ENCODE data around the gene TLE1.

Gene TLE1

GRCh38 chr9:81534138-81534875 is 155.0 kb downstream of the TLE1 start:
- H3K9ac ChIP-seq (ENCODE audit: low read length): no peak overlapping the region
- H3K4me3 ChIP-seq (ENCODE audit: low read length): no peak overlapping the region
- no peaks in the 10 kb centered on the region for H3K36me3 ChIP-seq (ENCODE audit: control insufficient read depth, insufficient read depth, low read length)
- no peak overlapping the region for H3K27ac ChIP-seq (ENCODE audit: low read depth, low read length)
- H3K4me1 ChIP-seq (ENCODE audit: control insufficient read depth, insufficient read depth, low read length): no peaks in the 10 kb centered on the region
- no peaks in the 10 kb centered on the region for H3K27me3 ChIP-seq (ENCODE audit: control insufficient read depth, insufficient read depth, low read length)
